SH-SY5Y (cell line): Measurements from ENCODE around the gene SLC39A10.

Experiments used
- GATA2 ChIP-seq: IDR thresholded peaks from 2 replicates; pipeline ENCODE4 v1.6.1; 2011; ENCODE audit warnings: mild to moderate bottlenecking, low read depth, low read length
- GATA3 ChIP-seq: IDR thresholded peaks from 2 replicates; pipeline ENCODE4 v1.6.1; 2011; ENCODE audit warnings: low read depth, mild to moderate bottlenecking, low read length, moderate library complexity

DNA sequence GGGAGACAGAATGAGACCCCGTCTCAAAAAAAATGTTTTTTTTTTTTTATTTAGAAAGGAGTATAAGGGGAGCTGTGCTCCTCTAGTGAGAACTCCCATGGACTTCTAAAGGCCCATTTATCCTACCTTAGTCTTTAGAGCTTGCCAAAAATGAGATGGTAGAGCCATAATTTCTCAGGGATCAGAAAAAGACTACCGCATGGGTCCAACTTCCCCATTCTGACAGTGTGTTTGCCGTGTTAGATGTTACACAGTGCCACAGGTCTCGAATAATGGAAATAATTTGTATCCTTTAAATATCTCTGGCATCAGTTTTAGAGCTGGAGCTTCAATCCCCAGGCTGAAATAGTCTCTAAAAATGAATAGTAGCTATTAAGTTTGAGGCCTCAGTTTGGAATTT lies 6.0 kb upstream of the SLC39A10 start:
- TF ChIP-seq GATA2 (no peak), GATA3 (no peak)
